HG02938 (cell line): ENCODE results near the gene CERCAM.

Source experiments
- ATAC-seq: cut with Tn5 transposase; IDR thresholded peaks from one replicate; pipeline ENCODE4 v1.9.1; 2021; ENCODE audit warnings: mild to moderate bottlenecking, moderate library complexity; ENCODE audit not compliant: unreplicated experiment

The CERCAM gene

GRCh38 chr9:128420651-128421481 lies at the start of gene CERCAM:
Gene CERCAM, plus strand, starts transcription at chr9:128420857. Its CDS starts 21 bp downstream, at chr9:128420878.
- peak; percentile 68 for ATAC-seq

DNA sequence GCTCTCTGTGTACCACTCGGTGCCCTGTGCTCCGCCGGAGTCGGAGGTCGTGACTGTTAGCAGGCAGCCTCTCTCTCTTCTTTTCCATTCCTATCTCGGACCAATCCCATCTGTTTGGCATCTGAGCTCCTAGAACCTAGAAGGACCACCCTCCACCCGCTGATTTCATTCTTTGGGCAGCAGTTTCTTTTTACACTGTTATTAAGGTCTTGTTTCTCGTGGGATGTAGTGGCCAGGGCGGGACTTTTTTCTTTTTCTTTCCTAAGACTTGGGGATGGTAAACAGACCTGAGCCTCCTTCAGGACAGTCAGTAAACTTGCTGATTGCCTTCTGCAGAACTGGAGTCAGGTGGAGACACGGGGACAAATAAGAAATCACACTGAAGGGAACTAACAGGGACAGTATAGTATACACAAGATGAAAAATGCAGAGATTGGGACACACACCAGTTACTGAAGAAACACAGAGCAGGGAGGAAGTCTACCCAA lies 49.0 kb upstream of the CERCAM start:
- no peak for ATAC-seq

GRCh38 chr9:128372188-128372641 lies 48.4 kb upstream of the CERCAM start:
- ATAC-seq = no peak

GRCh38 chr9:128372784-128373183 lies 47.9 kb upstream of the CERCAM start:
- no peak for ATAC-seq

GRCh38 chr9:128374221-128374675 lies 46.4 kb upstream of the CERCAM start:
- no peak for ATAC-seq

GRCh38 chr9:128375865-128376264 lies 44.8 kb upstream of the CERCAM start:
- ATAC-seq = no peak

DNA sequence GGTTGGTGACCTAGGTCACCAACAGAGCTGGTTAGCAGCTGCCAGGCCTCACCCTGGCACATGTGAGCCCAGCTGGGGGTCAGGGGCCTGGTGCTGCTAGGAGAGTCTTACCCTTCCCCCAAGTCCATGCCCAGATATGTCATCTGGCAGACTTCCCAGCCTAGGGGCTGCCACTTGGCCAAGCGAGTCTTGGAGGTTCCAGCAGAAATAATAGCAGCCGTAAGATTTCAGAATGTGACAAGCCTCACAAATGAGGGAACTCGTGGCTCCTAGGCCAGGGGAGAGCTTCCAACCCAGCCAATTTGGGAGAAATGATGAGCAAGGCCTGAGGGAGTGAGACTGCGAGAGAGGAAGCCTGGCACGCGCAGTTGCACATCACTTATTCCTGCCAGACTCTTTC lies 38.4 kb upstream of the CERCAM start:
- no peak for ATAC-seq

GRCh38 chr9:128383007-128383753 lies 37.5 kb upstream of the CERCAM start:
- ATAC-seq = no peak

DNA sequence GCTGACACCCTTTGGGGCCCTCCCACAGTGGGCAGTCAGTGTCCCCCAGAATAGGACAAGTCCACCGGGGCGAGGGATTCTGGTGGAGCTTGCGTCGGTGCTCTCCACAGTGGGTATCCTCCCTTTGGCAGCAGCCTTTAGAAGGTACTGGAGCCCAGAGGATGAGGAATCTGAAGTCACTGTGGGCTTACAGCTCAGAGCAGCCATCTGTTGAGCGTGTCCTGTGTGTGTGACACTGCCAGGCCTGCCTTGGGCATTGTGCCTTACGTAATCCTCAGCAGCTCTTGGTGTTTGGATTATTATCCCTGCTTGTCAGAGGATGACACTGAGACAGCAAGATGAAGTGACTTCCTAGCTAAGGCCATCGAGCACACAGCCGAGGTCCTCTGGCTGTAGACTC lies 36.9 kb upstream of the CERCAM start:
- no peak for ATAC-seq

DNA sequence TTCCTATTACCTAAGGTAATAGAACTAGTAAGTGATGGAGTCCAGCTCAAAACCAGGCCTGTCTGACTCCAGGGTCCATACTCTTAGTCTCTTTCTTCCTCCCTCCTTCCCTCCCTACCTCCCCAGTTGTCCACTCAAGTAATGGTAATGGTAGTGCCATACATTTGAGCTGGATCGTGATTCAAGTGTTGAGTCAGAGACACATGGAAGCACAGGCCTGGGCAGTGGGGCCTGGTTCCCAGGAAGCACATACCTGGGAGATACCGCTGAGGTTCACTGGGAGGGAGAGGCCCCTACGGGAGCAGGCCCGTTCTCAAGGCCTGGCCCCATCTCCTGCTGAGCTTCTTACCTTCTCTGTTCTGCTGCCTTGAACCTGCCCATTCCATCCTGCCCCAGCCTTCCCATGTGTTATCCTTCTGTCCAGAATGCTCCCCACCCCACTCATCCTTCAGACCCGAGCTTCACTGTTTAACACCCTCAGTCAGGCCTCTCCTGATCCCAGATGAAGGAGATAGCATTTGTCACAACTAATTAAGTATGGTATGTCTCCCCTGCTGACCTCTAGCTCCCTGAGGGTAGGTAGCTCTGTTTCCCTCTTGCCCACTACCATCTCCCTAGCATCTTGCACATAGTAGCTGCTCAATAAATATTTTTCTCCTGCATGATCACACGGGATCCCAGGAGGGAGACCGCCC lies 35.7 kb upstream of the CERCAM start:
- no peak for ATAC-seq

DNA sequence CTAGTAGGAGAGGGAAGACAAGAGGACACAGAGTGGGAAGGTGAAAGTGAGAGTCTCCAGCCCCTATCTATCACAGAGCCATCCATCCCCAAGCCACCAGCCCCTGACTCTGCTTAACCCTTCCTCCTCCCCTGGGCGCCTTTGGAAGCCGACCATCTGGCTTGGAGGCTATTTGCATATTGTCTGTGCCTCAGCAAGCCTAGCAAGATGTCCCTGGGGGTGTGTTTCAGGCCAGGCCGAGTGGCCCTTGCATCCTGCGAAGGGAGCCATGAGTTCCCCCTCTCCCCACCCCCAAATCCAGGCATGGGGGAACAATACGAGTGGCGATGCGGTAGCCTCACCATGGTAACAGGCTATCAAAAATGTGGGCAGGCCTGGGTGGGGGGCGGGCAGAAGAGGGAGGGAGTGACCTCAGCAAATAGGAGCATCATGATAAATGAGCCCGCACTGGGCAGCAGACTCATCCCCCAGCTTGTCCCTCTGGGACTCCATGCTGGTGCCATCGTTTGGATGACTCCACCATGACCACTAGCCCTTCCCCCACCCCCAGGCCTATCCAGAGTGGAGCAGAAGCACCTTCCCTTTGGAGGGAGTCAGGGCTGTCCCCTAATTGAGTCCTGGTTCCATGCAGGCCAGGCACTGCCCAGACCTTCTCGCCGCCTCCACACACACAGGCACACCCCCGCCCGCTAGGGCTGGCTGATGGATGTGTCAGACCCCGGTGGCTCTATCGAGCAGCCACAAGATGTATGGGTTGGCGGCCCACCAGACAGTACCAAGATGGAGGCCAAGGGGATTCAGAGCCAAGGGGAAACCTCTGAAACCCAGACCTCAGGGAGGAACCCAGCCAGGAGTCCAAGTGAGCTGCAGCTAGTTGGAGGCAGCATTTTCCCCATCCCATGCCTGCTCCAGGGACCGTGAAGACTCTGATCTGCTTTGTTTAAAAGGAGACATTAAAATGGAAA lies 34.9 kb upstream of the CERCAM start:
- no peak for ATAC-seq

- no peak for ATAC-seq
Observed at GRCh38 chr9:128388150-128388549, 32.5 kb upstream of the CERCAM start.

DNA sequence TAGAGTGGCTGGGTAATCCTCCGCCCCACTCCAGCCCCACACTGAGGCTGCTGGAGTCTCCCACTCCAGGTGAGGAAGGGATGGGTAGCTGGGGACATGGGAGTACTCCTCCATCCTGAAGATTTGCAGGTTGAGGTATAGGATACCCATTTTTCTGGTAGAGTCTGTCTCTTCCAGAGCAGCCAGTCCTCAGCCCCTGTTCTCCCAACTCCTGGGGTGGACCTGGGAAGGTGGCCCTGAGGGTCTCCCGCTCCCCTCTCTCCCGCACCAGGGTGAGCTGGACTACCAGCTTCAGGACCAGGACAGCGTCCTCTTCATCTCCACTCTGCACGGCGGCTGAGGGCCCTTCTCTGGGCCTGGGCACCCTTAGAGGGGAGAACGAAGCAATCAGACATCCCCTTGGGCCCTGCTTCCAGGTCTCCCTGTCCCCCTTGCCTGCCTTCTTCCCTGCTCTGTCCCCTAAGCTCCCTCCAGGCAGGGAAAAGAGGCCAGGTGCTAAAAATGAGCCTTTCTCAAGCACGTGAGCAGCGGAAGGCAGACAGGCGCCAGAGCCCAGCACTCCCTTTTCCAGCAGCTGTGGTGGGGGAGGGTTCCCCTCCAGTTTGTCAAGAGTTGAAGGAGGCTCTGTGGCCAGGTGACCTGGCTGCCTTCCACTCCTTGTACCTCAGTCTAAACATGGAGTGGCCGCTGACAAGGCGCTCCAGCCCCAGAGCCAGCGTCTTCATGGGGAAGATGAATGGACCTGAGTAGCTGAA lies 31.1 kb upstream of the CERCAM start:
- ATAC-seq = no peak

GRCh38 chr9:128390150-128390812 lies 30.4 kb upstream of the CERCAM start:
- ATAC-seq = no peak

DNA sequence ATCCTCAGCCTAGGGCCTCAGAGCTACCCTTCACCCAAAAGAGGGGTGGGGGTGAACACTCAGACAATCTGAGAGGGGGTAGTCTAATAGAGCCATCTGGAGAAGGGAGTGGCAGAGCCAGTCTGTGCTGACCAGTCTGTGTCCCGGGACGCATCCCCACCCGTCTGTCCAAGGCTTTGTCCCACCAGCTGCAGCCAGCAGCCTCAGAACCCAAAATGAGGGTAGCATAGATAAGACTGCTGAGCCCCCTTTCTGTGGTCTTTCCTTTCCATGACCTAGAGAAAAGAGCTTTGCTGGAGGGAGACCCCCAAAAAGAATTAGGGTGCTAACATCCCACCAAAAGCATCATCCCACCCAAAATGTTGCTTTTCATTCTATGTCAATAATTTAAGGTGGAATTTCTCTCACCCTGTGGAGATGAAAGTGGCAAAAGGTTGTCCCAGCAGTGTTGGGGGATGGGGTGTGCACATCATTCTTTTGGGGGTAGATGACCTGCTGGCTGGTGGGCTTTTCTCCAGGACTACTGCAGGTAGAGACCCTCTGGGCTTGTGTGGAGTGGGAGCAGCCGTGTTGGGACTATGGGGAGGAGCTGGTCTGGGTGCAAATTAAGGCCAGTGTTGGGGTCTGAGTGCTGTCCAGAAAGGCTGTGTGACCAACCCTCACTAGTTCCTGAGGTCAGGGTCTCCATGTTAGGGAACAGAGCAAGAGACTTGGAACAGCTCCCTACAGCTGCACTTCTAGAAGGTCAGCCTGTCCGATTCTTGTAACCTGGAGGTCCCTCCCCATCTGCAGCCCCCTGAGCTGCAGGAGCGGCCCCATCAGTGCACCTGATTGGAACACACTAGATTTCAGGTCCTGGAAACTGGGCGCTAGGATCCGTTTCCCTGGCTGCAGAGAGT lies 29.6 kb upstream of the CERCAM start:
- ATAC-seq = no peak

DNA sequence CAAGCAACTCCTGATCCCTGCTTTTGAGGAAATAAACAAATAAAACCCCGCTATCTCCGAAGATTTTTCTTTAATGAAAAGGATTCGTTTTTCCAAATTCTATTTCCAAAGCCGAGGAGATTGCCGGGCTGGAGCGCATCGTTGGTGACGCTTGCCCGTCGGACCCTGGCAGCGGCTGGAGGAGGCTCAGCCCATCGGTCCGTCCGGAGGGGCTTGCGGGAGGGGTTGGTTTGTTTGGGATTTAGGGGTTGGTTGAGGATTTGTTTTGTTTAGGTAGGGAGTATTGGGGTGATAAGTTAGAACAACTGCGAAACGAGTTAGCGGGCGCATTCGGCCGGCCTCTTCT lies 28.7 kb upstream of the CERCAM start:
- ATAC-seq = no peak

GRCh38 chr9:128392302-128393144 lies 28.1 kb upstream of the CERCAM start:
- ATAC-seq = no peak
